Neural progenitor cell (in vitro differentiated cells): ENCODE measurements around the gene ZMYM4. TPM values are rescaled to one million over a fixed set of nuclear protein-coding genes. Genes with fewer than 3 reads are reported as not detected.
A peak's percentile ranks its signal among the peaks of the same experiment; 100 is the strongest.

Source experiments
- DNase-seq: peaks from one replicate; pipeline ENCODE4 v3.0.0-alpha.2; 2016; ENCODE audit warnings: low spot score
- H2AFZ ChIP-seq: fragments of 200-600 bp; sonication (generic); replicated peaks from 2 replicates; pipeline ENCODE4 v1.6.1; 2016; ENCODE audit warnings: antibody characterized with exemption
- H3F3A ChIP-seq: fragments of 200-600 bp; sonication (generic); 2 replicates; pipeline ENCODE4 v1.6.1; 2016; ENCODE audit warnings: antibody characterized with exemption, low read depth
- H3K27ac ChIP-seq: fragments of 200-600 bp; sonication (generic); 2 replicates; pipeline ENCODE4 v1.5.1; 2016; ENCODE audit warnings: mild to moderate bottlenecking
- H3K27me3 ChIP-seq: fragments of 200-600 bp; sonication (generic); 2 replicates; pipeline ENCODE4 v1.6.1; 2016; ENCODE audit warnings: mild to moderate bottlenecking, moderate library complexity
- H3K36me3 ChIP-seq: fragments of 200-600 bp; sonication (generic); 2 replicates; pipeline ENCODE4 v1.5.1; 2016
- H3K4me1 ChIP-seq: fragments of 200-600 bp; sonication (generic); 2 replicates; pipeline ENCODE4 v1.6.1; 2016; ENCODE audit warnings: mixed run types
- H3K4me2 ChIP-seq: fragments of 200-600 bp; sonication (generic); 2 replicates; pipeline ENCODE4 v1.6.1; 2016
- H3K4me3 ChIP-seq: fragments of 200-600 bp; sonication (generic); 2 replicates; pipeline ENCODE4 v1.5.1; 2016
- H3K79me2 ChIP-seq: fragments of 200-600 bp; sonication (generic); 2 replicates; pipeline ENCODE4 v1.6.1; 2016; ENCODE audit warnings: low read depth
- H3K9ac ChIP-seq: fragments of 200-600 bp; sonication (generic); 2 replicates; pipeline ENCODE4 v1.6.1; 2016
- H3K9me3 ChIP-seq: fragments of 200-600 bp; sonication (generic); 2 replicates; pipeline ENCODE4 v1.5.1; 2016; ENCODE audit warnings: low read depth
- H4K20me1 ChIP-seq: fragments of 200-600 bp; sonication (generic); 2 replicates; pipeline ENCODE4 v1.6.1; 2016; ENCODE audit warnings: low read depth
- H3K27ac Mint-ChIP-seq: 3 replicates; pipeline ENCODE4 v1.8.0; 2021; ENCODE audit warnings: mixed read lengths
- H3K27me3 Mint-ChIP-seq: 2 replicates; pipeline ENCODE4 v1.8.0; 2022; ENCODE audit warnings: low read depth, mild to moderate bottlenecking, inconsistent platforms, moderate library complexity, mixed read lengths; ENCODE audit not compliant: insufficient read depth
- H3K36me3 Mint-ChIP-seq: 3 replicates; pipeline ENCODE4 v1.8.0; 2021; ENCODE audit warnings: mixed read lengths
- H3K4me1 Mint-ChIP-seq: 3 replicates; pipeline ENCODE4 v1.8.0; 2021; ENCODE audit warnings: mixed read lengths
- H3K4me3 Mint-ChIP-seq: 3 replicates; pipeline ENCODE4 v1.8.0; 2021; ENCODE audit warnings: mild to moderate bottlenecking, moderate library complexity, mixed read lengths
- H3K9me3 Mint-ChIP-seq: 3 replicates; pipeline ENCODE4 v1.8.0; 2020; ENCODE audit warnings: mixed read lengths
- CTCF ChIP-seq: fragments of 200-600 bp; sonication (generic); IDR thresholded peaks from 2 replicates; pipeline ENCODE4 v1.5.1; 2017; ENCODE audit warnings: antibody characterized with exemption, mild to moderate bottlenecking
- EZH2 ChIP-seq: fragments of 200-600 bp; sonication (generic); IDR thresholded peaks from 2 replicates; pipeline ENCODE4 v1.6.1; 2017; ENCODE audit warnings: antibody characterized with exemption, mild to moderate bottlenecking, moderate library complexity
- EZH2phosphoT487 ChIP-seq: fragments of 200-600 bp; sonication (generic); IDR thresholded peaks from 2 replicates; pipeline ENCODE4 v1.6.1; 2017; ENCODE audit warnings: antibody characterized with exemption
- total RNA-seq: library from RNA; depleted of rRNA; stranded (reverse); fragments of >200 nt; gene quantifications from 2 replicates; pipeline ENCODE4 v1.2.3, GENCODE V29; 2015; ENCODE audit warnings: low replicate concordance

The ZMYM4 gene
- total RNA-seq, 1 donor from 2014 or later: 106 TPM

- Histone ChIP-seq H4K20me1 (peaks cover 64% of the 10 kb centered on the region), H3K27ac (no peak overlapping the region)
- peak; percentile 61 for DNase-seq
Observed at GRCh38 chr1:35298464-35298863, 30.0 kb downstream of the ZMYM4 start.

GRCh38 chr1:35300376-35300775, 31.9 kb downstream of the ZMYM4 start:
- no peak for DNase-seq
- no peaks in the 10 kb centered on the region for H3K36me3 ChIP-seq
- H3K27me3 ChIP-seq: no peaks in the 10 kb centered on the region
- no peaks in the 10 kb centered on the region for H3K4me1 ChIP-seq
- peaks cover 3% of the 10 kb centered on the region for H3K4me1 Mint-ChIP-seq
- H2AFZ ChIP-seq: no peak overlapping the region
- H3F3A ChIP-seq: peaks cover 4% of the 10 kb centered on the region
- H3K4me3 Mint-ChIP-seq: no peak overlapping the region
- peaks cover 28% of the 10 kb centered on the region for H3K36me3 Mint-ChIP-seq
- no peak overlapping the region for H3K27ac Mint-ChIP-seq
- no peak overlapping the region for H3K4me2 ChIP-seq
- H3K9me3 ChIP-seq: no peaks in the 10 kb centered on the region
- H3K9ac ChIP-seq: no peak overlapping the region
- H3K27me3 Mint-ChIP-seq: no peaks in the 10 kb centered on the region
- no peak overlapping the region for H3K27ac ChIP-seq
- peaks cover 80% of the 10 kb centered on the region for H4K20me1 ChIP-seq
- TF ChIP-seq EZH2 (no peak), CTCF (no peak), EZH2phosphoT487 (no peak)
- H3K4me3 ChIP-seq: no peak overlapping the region
- H3K79me2 ChIP-seq: peaks cover 95% of the 10 kb centered on the region
- no peaks in the 10 kb centered on the region for H3K9me3 Mint-ChIP-seq

More at GRCh38 chr1:35298464-35298863, 30.0 kb downstream of the ZMYM4 start:
- H3K36me3 ChIP-seq: no peaks in the 10 kb centered on the region
- H3K9me3 ChIP-seq: no peaks in the 10 kb centered on the region
- H3K27ac Mint-ChIP-seq: no peak overlapping the region
- no peak overlapping the region for H3K4me3 ChIP-seq
- H3K79me2 ChIP-seq: peaks cover 95% of the 10 kb centered on the region
- H3K4me3 Mint-ChIP-seq: no peak overlapping the region
- no peaks in the 10 kb centered on the region for H3K27me3 Mint-ChIP-seq
- no peak overlapping the region for H3K4me2 ChIP-seq
- no peaks in the 10 kb centered on the region for H3K9me3 Mint-ChIP-seq
- no peaks in the 10 kb centered on the region for H3K27me3 ChIP-seq
- H3K36me3 Mint-ChIP-seq: peaks cover 32% of the 10 kb centered on the region
- peaks cover 4% of the 10 kb centered on the region for H3F3A ChIP-seq
- H3K4me1 ChIP-seq: no peaks in the 10 kb centered on the region
- no peak overlapping the region for H2AFZ ChIP-seq
- no peak overlapping the region for H3K9ac ChIP-seq
- peaks cover 3% of the 10 kb centered on the region for H3K4me1 Mint-ChIP-seq
- TF ChIP-seq CTCF (peak; percentile 48), EZH2 (no peak), EZH2phosphoT487 (no peak)

GRCh38 chr1:35301674-35302392, 33.3 kb downstream of the ZMYM4 start:
- H2AFZ ChIP-seq: no peak overlapping the region
- Mint-ChIP-seq H3K27me3 (no peaks in the 10 kb centered on the region), H3K36me3 (peaks cover 22% of the 10 kb centered on the region), H3K9me3 (no peaks in the 10 kb centered on the region), H3K4me3 (no peak overlapping the region), H3K4me1 (peaks cover 3% of the 10 kb centered on the region), H3K27ac (no peak overlapping the region)
- H3F3A ChIP-seq: peaks cover 4% of the 10 kb centered on the region
- no peak overlapping the region for H3K4me3 ChIP-seq
- no peaks in the 10 kb centered on the region for H3K4me1 ChIP-seq
- H3K9me3 ChIP-seq: no peaks in the 10 kb centered on the region
- no peak for DNase-seq
- H3K27me3 ChIP-seq: no peaks in the 10 kb centered on the region
- peaks cover 75% of the 10 kb centered on the region for H4K20me1 ChIP-seq
- no peak overlapping the region for H3K9ac ChIP-seq
- peaks cover 1% of the 10 kb centered on the region for H3K36me3 ChIP-seq
- peaks cover 96% of the 10 kb centered on the region for H3K79me2 ChIP-seq
- no peak overlapping the region for H3K27ac ChIP-seq
- TF ChIP-seq CTCF: no peak
- TF ChIP-seq EZH2: no peak
- no peak for TF ChIP-seq EZH2phosphoT487
- H3K4me2 ChIP-seq: no peak overlapping the region
